HepG2 (cell line): ENCODE measurements around the gene NGEF.

Source experiments
- CTCF ChIP-seq: sonication (generic); formaldehyde crosslinking; IDR thresholded peaks from 2 replicates; pipeline ENCODE4 v1.5.0; 2020; ENCODE audit warnings: mild to moderate bottlenecking, missing genetic modification reagents, moderate library complexity
- JUN ChIP-seq: sonication (generic); formaldehyde crosslinking; IDR thresholded peaks from 2 replicates; pipeline ENCODE4 v1.4.0; 2020; ENCODE audit warnings: mild to moderate bottlenecking, missing genetic modification reagents
- KLF6 ChIP-seq: IDR thresholded peaks from 2 replicates; pipeline ENCODE4 v1.8.0; 2016; ENCODE audit warnings: missing biosample characterization, missing genetic modification reagents
- NR2F1 ChIP-seq, 2 experiments: fragments of 450-650 bp in 1 of 2; formaldehyde crosslinking in 1 of 2; IDR thresholded peaks; 2 replicates each; pipeline versions ENCODE4 v1.5.0 to v1.6.1; 2016 to 2020; ENCODE audit warnings: mild to moderate bottlenecking in 1 of 2, missing compliant biosample characterization in 1 of 2, missing genetic modification reagents in 1 of 2, moderate library complexity in 1 of 2
- POLR2A ChIP-seq, 2 experiments: IDR thresholded peaks; 2 replicates each; pipeline ENCODE4 v1.6.1; 2011; ENCODE audit warnings: low read depth in 2 of 2, low read length in 2 of 2, mild to moderate bottlenecking in 1 of 2, moderate library complexity in 1 of 2; ENCODE audit not compliant: insufficient read depth in 1 of 2
- TF ChIP-seq, protein P1 (sequence below): sonication (generic); formaldehyde crosslinking; IDR thresholded peaks from 2 replicates; pipeline ENCODE4 v1.4.0; 2020; ENCODE audit warnings: missing genetic modification reagents
- TF ChIP-seq, protein P2 (sequence below): IDR thresholded peaks from 2 replicates; pipeline ENCODE4 v1.6.1; 2016
- TF ChIP-seq, protein P3 (sequence below): sonication (generic); formaldehyde crosslinking; conservative IDR thresholded peaks from 2 replicates; pipeline ENCODE4 v1.8.1; 2023; ENCODE audit warnings: missing genetic modification reagents
- TF ChIP-seq, protein P4 (sequence below): sonication (generic); formaldehyde crosslinking; conservative IDR thresholded peaks from 2 replicates; pipeline ENCODE4 v1.8.0; 2022; ENCODE audit warnings: mild to moderate bottlenecking, moderate library complexity, missing genetic modification reagents

GRCh38 chr2:232861353-232861752, 151.7 kb downstream of the NGEF start:
- TF ChIP-seq KLF6 (CRISPR knock-in tag) (no peak), NR2F1 (CRISPR knock-in tag; IDR thresholded peaks at IDR 0.05) (no peak), CTCF (CRISPR knock-in tag) (no peak), POLR2A (IDR thresholded peaks at IDR 0.05; ENCODE audit: insufficient read depth in 1 of 2, low read depth in 2 of 2, low read length in 2 of 2) (no peak), JUN (CRISPR knock-in tag) (no peak; the same call in 1 of the 2 replicates)
- TF ChIP-seq, protein P1, sequence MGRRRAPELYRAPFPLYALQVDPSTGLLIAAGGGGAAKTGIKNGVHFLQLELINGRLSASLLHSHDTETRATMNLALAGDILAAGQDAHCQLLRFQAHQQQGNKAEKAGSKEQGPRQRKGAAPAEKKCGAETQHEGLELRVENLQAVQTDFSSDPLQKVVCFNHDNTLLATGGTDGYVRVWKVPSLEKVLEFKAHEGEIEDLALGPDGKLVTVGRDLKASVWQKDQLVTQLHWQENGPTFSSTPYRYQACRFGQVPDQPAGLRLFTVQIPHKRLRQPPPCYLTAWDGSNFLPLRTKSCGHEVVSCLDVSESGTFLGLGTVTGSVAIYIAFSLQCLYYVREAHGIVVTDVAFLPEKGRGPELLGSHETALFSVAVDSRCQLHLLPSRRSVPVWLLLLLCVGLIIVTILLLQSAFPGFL (CRISPR knock-in tag) = no peak
- TF ChIP-seq, protein P2, sequence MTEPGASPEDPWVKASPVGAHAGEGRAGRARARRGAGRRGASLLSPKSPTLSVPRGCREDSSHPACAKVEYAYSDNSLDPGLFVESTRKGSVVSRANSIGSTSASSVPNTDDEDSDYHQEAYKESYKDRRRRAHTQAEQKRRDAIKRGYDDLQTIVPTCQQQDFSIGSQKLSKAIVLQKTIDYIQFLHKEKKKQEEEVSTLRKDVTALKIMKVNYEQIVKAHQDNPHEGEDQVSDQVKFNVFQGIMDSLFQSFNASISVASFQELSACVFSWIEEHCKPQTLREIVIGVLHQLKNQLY (CRISPR knock-in tag) = no peak
- TF ChIP-seq, protein P3, sequence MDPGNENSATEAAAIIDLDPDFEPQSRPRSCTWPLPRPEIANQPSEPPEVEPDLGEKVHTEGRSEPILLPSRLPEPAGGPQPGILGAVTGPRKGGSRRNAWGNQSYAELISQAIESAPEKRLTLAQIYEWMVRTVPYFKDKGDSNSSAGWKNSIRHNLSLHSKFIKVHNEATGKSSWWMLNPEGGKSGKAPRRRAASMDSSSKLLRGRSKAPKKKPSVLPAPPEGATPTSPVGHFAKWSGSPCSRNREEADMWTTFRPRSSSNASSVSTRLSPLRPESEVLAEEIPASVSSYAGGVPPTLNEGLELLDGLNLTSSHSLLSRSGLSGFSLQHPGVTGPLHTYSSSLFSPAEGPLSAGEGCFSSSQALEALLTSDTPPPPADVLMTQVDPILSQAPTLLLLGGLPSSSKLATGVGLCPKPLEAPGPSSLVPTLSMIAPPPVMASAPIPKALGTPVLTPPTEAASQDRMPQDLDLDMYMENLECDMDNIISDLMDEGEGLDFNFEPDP (CRISPR knock-in tag) = no peak
- TF ChIP-seq, protein P4, sequence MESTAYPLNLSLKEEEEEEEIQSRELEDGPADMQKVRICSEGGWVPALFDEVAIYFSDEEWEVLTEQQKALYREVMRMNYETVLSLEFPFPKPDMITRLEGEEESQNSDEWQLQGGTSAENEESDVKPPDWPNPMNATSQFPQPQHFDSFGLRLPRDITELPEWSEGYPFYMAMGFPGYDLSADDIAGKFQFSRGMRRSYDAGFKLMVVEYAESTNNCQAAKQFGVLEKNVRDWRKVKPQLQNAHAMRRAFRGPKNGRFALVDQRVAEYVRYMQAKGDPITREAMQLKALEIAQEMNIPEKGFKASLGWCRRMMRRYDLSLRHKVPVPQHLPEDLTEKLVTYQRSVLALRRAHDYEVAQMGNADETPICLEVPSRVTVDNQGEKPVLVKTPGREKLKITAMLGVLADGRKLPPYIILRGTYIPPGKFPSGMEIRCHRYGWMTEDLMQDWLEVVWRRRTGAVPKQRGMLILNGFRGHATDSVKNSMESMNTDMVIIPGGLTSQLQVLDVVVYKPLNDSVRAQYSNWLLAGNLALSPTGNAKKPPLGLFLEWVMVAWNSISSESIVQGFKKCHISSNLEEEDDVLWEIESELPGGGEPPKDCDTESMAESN (CRISPR knock-in tag) = no peak
